ENCODE data around the gene GHRHR. TPM values are rescaled to one million over a fixed set of nuclear protein-coding genes. Genes with fewer than 3 reads are reported as not detected.

GHRHR gene
- total RNA-seq, 1 experiment from 2014 or later, result not detected

- Mint-ChIP-seq H3K4me1 (ENCODE audit: low read depth, unreplicated experiment) (peaks cover 6% of the 10 kb centered on the region), H3K27ac (ENCODE audit: unreplicated experiment) (no peak overlapping the region), H3K9me3 (ENCODE audit: unreplicated experiment) (no peaks in the 10 kb centered on the region), H3K4me3 (ENCODE audit: unreplicated experiment) (no peak overlapping the region), H3K27me3 (ENCODE audit: insufficient read depth, unreplicated experiment) (no peaks in the 10 kb centered on the region), H3K36me3 (ENCODE audit: insufficient read depth, unreplicated experiment) (no peaks in the 10 kb centered on the region)
- no TSS peak for BruUV-seq (replicated peaks)
- H3K4me1 ChIP-seq, result no peaks in the 10 kb centered on the region
- CTCF ChIA-PET, result no interaction called here
- POLR2A ChIA-PET, result no interaction called here
- H3K9me3 ChIP-seq, result no peaks in the 10 kb centered on the region
- no peak for DNase-seq
- H3K4me3 ChIP-seq (ENCODE audit: low read depth, low read length), result no peak overlapping the region
- no peak for TF ChIP-seq CTCF (IDR thresholded peaks at IDR 0.05; ENCODE audit: insufficient read depth in 1 of 2, low read depth in 1 of 2, low read length in 1 of 2, severe bottlenecking in 1 of 2, unreplicated experiment in 1 of 2)
- intact Hi-C loops (cut with micrococcal nuclease; ENCODE audit: unreplicated experiment), result no loop called here
- no peaks in the 10 kb centered on the region for H3K27me3 ChIP-seq (replicated peaks; ENCODE audit: control insufficient read depth, insufficient read depth, low read length)
- H3K36me3 ChIP-seq (ENCODE audit: control insufficient read depth, insufficient read depth, low read length), result no peaks in the 10 kb centered on the region
Observed at GRCh38 chr7:31000161-31000693, 36.5 kb downstream of the GHRHR start.

- peaks cover 6% of the 10 kb centered on the region for H3K4me1 Mint-ChIP-seq (ENCODE audit: low read depth, unreplicated experiment)
- no peak overlapping the region for H3K27ac Mint-ChIP-seq (ENCODE audit: unreplicated experiment)
- POLR2A ChIA-PET, result no interaction called here
- Histone ChIP-seq H3K27me3 (replicated peaks; ENCODE audit: control insufficient read depth, insufficient read depth, low read length) (no peaks in the 10 kb centered on the region), H3K9me3 (no peaks in the 10 kb centered on the region), H3K4me1 (no peaks in the 10 kb centered on the region), H3K36me3 (ENCODE audit: control insufficient read depth, insufficient read depth, low read length) (no peaks in the 10 kb centered on the region), H3K4me3 (ENCODE audit: low read depth, low read length) (no peak overlapping the region)
- CTCF ChIA-PET, result no interaction called here
- no peak for DNase-seq
- no TSS peak for BruUV-seq (replicated peaks)
- no peaks in the 10 kb centered on the region for H3K27me3 Mint-ChIP-seq (ENCODE audit: insufficient read depth, unreplicated experiment)
- no peak for TF ChIP-seq CTCF (IDR thresholded peaks at IDR 0.05; ENCODE audit: insufficient read depth in 1 of 2, low read depth in 1 of 2, low read length in 1 of 2, severe bottlenecking in 1 of 2, unreplicated experiment in 1 of 2)
- intact Hi-C loops (cut with micrococcal nuclease; ENCODE audit: unreplicated experiment), result no loop called here
- H3K36me3 Mint-ChIP-seq (ENCODE audit: insufficient read depth, unreplicated experiment), result no peaks in the 10 kb centered on the region
- no peak overlapping the region for H3K4me3 Mint-ChIP-seq (ENCODE audit: unreplicated experiment)
- no peaks in the 10 kb centered on the region for H3K9me3 Mint-ChIP-seq (ENCODE audit: unreplicated experiment)
Observed at GRCh38 chr7:31000779-31001178, 37.0 kb downstream of the GHRHR start.

- POLR2A ChIA-PET, result no interaction called here
- H3K4me1 Mint-ChIP-seq (ENCODE audit: low read depth, unreplicated experiment), result peaks cover 6% of the 10 kb centered on the region
Observed at GRCh38 chr7:31002256-31002655, 38.5 kb downstream of the GHRHR start.

More at GRCh38 chr7:31002256-31002655, 38.5 kb downstream of the GHRHR start:
- Mint-ChIP-seq H3K27me3 (ENCODE audit: insufficient read depth, unreplicated experiment) (peaks cover 5% of the 10 kb centered on the region), H3K27ac (ENCODE audit: unreplicated experiment) (no peak overlapping the region), H3K9me3 (ENCODE audit: unreplicated experiment) (no peaks in the 10 kb centered on the region), H3K36me3 (ENCODE audit: insufficient read depth, unreplicated experiment) (no peaks in the 10 kb centered on the region), H3K4me3 (ENCODE audit: unreplicated experiment) (no peak overlapping the region)
- intact Hi-C loops (cut with micrococcal nuclease; ENCODE audit: unreplicated experiment), result no loop called here
- no peaks in the 10 kb centered on the region for H3K9me3 ChIP-seq
- CTCF ChIA-PET, result no interaction called here
- no peak for TF ChIP-seq CTCF (IDR thresholded peaks at IDR 0.05; ENCODE audit: insufficient read depth in 1 of 2, low read depth in 1 of 2, low read length in 1 of 2, severe bottlenecking in 1 of 2, unreplicated experiment in 1 of 2)
- no peaks in the 10 kb centered on the region for H3K4me1 ChIP-seq
- H3K36me3 ChIP-seq (ENCODE audit: control insufficient read depth, insufficient read depth, low read length), result no peaks in the 10 kb centered on the region
- H3K27me3 ChIP-seq (replicated peaks; ENCODE audit: control insufficient read depth, insufficient read depth, low read length), result no peaks in the 10 kb centered on the region
- no peak overlapping the region for H3K4me3 ChIP-seq (ENCODE audit: low read depth, low read length)
- no peak for DNase-seq
- BruUV-seq (replicated peaks), result no TSS peak

Data from Caco-2 (cell line).